Endothelial cell (in vitro differentiated cells): Measurements from ENCODE around the gene LMX1A. TPM values are rescaled to one million over a fixed set of nuclear protein-coding genes. Genes with fewer than 3 reads are reported as not detected.

Experiments
- DNase-seq: peaks from one replicate; pipeline ENCODE4 v3.0.0; 2021; ENCODE audit warnings: low spot score
- H3K27ac Mint-ChIP-seq: one replicate; pipeline ENCODE4 v1.8.0; 2021; ENCODE audit warnings: mixed read lengths, inconsistent platforms; ENCODE audit not compliant: unreplicated experiment
- H3K27me3 Mint-ChIP-seq: one replicate; pipeline ENCODE4 v1.8.0; 2021; ENCODE audit warnings: mild to moderate bottlenecking, moderate library complexity, mixed read lengths, inconsistent platforms; ENCODE audit not compliant: unreplicated experiment
- H3K36me3 Mint-ChIP-seq: one replicate; pipeline ENCODE4 v1.8.0; 2021; ENCODE audit warnings: mild to moderate bottlenecking, low read depth, mixed read lengths, inconsistent platforms; ENCODE audit not compliant: unreplicated experiment
- H3K4me1 Mint-ChIP-seq: one replicate; pipeline ENCODE4 v1.8.0; 2021; ENCODE audit warnings: mild to moderate bottlenecking, mixed read lengths, inconsistent platforms; ENCODE audit not compliant: unreplicated experiment
- H3K4me3 Mint-ChIP-seq: one replicate; pipeline ENCODE4 v1.8.0; 2021; ENCODE audit warnings: mild to moderate bottlenecking, mixed read lengths, inconsistent platforms; ENCODE audit not compliant: unreplicated experiment
- H3K9me3 Mint-ChIP-seq: one replicate; pipeline ENCODE4 v1.8.0; 2021; ENCODE audit warnings: mixed read lengths, inconsistent platforms; ENCODE audit not compliant: unreplicated experiment
- total RNA-seq: library from RNA; stranded (reverse); fragmentation: NEBNext Ultra II Directional; extraction: Animal tissue kit (Norgen Biotek cat#: 25700); gene quantifications from one replicate; pipeline ENCODE4 v1.2.1, GENCODE V29; 2021; ENCODE audit not compliant: unreplicated experiment
- TF ChIP-seq, protein P1 (sequence below): fragments of 200-600 bp; sonication (generic); IDR thresholded peaks from one replicate; pipeline ENCODE4 v1.5.0; 2021; ENCODE audit warnings: antibody characterized with exemption; ENCODE audit not compliant: unreplicated experiment

LMX1A gene
- total RNA-seq, 1 donor from 2014 or later, result not detected

DNA sequence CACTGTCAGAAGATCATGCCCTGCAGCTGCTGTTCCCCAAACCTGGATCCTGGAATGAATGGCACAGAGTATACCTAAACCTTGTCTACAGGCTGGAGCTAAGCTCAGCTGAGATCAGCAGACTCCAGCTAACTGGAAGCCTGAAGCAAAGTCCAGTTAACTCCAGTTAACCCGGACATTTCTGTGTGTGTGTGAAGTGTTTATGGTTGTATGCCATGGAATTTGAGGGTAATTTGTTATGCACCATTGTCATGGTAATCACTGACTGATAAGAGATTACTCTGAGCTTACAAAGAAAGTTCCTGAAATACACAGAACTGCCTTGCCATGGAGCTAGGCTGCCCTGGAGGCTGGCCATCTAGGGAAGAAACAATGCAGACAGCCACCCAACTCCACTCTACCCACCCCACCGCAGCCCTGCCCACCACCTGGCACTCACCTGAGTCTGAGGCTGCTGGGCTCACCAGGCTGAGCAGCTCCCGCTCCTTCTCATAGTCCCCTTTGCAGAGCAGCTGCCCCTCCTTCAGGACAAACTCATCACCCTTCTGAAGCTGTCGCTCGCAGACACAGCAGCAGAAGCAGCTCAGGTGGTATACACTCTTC, 107.4 kb downstream of the LMX1A start:
- TF ChIP-seq, protein P1, sequence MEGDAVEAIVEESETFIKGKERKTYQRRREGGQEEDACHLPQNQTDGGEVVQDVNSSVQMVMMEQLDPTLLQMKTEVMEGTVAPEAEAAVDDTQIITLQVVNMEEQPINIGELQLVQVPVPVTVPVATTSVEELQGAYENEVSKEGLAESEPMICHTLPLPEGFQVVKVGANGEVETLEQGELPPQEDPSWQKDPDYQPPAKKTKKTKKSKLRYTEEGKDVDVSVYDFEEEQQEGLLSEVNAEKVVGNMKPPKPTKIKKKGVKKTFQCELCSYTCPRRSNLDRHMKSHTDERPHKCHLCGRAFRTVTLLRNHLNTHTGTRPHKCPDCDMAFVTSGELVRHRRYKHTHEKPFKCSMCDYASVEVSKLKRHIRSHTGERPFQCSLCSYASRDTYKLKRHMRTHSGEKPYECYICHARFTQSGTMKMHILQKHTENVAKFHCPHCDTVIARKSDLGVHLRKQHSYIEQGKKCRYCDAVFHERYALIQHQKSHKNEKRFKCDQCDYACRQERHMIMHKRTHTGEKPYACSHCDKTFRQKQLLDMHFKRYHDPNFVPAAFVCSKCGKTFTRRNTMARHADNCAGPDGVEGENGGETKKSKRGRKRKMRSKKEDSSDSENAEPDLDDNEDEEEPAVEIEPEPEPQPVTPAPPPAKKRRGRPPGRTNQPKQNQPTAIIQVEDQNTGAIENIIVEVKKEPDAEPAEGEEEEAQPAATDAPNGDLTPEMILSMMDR, result no peak
- Mint-ChIP-seq H3K9me3 (no peaks in the 10 kb centered on the region), H3K4me3 (no peak overlapping the region), H3K27me3 (no peaks in the 10 kb centered on the region), H3K4me1 (no peaks in the 10 kb centered on the region), H3K36me3 (no peaks in the 10 kb centered on the region), H3K27ac (no peak overlapping the region)
- DNase-seq, result no peak

- Mint-ChIP-seq H3K4me3 (no peak overlapping the region), H3K9me3 (no peaks in the 10 kb centered on the region), H3K27me3 (peaks cover 4% of the 10 kb centered on the region), H3K4me1 (no peaks in the 10 kb centered on the region), H3K27ac (no peak overlapping the region), H3K36me3 (no peaks in the 10 kb centered on the region)
- DNase-seq, result no peak
- TF ChIP-seq, protein P1, result no peak
Measured at GRCh38 chr1:165241952-165242351, 114.6 kb downstream of the LMX1A start.

- H3K27me3 Mint-ChIP-seq, result peaks cover 5% of the 10 kb centered on the region
- no peak overlapping the region for H3K4me3 Mint-ChIP-seq
- no peaks in the 10 kb centered on the region for H3K4me1 Mint-ChIP-seq
Measured at GRCh38 chr1:165241321-165241720, 115.2 kb downstream of the LMX1A start.

GRCh38 chr1:165240492-165240891, 116.0 kb downstream of the LMX1A start:
- H3K4me1 Mint-ChIP-seq, result peaks cover 3% of the 10 kb centered on the region
- no peaks in the 10 kb centered on the region for H3K9me3 Mint-ChIP-seq
- H3K36me3 Mint-ChIP-seq, result no peaks in the 10 kb centered on the region
- DNase-seq, result no peak
- TF ChIP-seq, protein P1, result no peak
- H3K4me3 Mint-ChIP-seq, result no peak overlapping the region
- H3K27me3 Mint-ChIP-seq, result peaks cover 10% of the 10 kb centered on the region
- H3K27ac Mint-ChIP-seq, result no peak overlapping the region

More at GRCh38 chr1:165241321-165241720, 115.2 kb downstream of the LMX1A start:
- Mint-ChIP-seq H3K9me3 (no peaks in the 10 kb centered on the region), H3K36me3 (no peaks in the 10 kb centered on the region), H3K27ac (no peak overlapping the region)
- no peak for DNase-seq
- TF ChIP-seq, protein P1, result no peak

- H3K27ac Mint-ChIP-seq, result no peak overlapping the region
- H3K27me3 Mint-ChIP-seq, result peaks cover 14% of the 10 kb centered on the region
- TF ChIP-seq, protein P1, result no peak
- no peak for DNase-seq
- H3K36me3 Mint-ChIP-seq, result no peaks in the 10 kb centered on the region
- H3K4me3 Mint-ChIP-seq, result no peak overlapping the region
- no peaks in the 10 kb centered on the region for H3K9me3 Mint-ChIP-seq
- peaks cover 7% of the 10 kb centered on the region for H3K4me1 Mint-ChIP-seq
Measured at GRCh38 chr1:165239873-165240272, 116.6 kb downstream of the LMX1A start.
